K562 (cell line): ENCODE data around the gene ZDHHC8. TPM values are rescaled to one million over a fixed set of nuclear protein-coding genes. Genes with fewer than 3 reads are reported as not detected.

Source experiments
- CREB5 ChIP-seq: fragments of 250-450 bp; sonication (Bioruptor Pico); IDR thresholded peaks from 2 replicates; pipeline ENCODE4 v1.5.0; 2020; ENCODE audit warnings: mild to moderate bottlenecking
- GATA2 ChIP-seq: sonication (generic); formaldehyde crosslinking; IDR thresholded peaks from 2 replicates; pipeline ENCODE4 v1.4.0; 2020; ENCODE audit warnings: mild to moderate bottlenecking, missing genetic modification reagents
- HDGF ChIP-seq: fragments of 450-650 bp; IDR thresholded peaks from 2 replicates; pipeline ENCODE4 v1.6.1; 2016
- HNRNPL ChIP-seq: fragments of 200-400 bp; formaldehyde crosslinking; IDR thresholded peaks from 2 replicates; pipeline ENCODE4 v1.6.1; 2017; ENCODE audit warnings: low read depth, mild to moderate bottlenecking, low read length
- MBD2 ChIP-seq: sonication (generic); IDR thresholded peaks from 2 replicates; pipeline ENCODE4 v1.6.1; 2016; ENCODE audit warnings: low read depth, borderline replicate concordance
- MYNN ChIP-seq, 2 experiments: sonication (generic); formaldehyde crosslinking in 1 of 2; IDR thresholded peaks; 2 replicates each; pipeline versions ENCODE4 v1.5.0 to v1.6.1; 2016 to 2020; ENCODE audit warnings: antibody characterized with exemption in 1 of 2, missing genetic modification reagents in 1 of 2
- RBFOX2 ChIP-seq: fragments of 200-400 bp; formaldehyde crosslinking; IDR thresholded peaks from 2 replicates; pipeline ENCODE4 v1.6.1; 2017; ENCODE audit warnings: low read depth, mild to moderate bottlenecking, low read length, moderate library complexity
- SMARCB1 ChIP-seq: IDR thresholded peaks from 2 replicates; pipeline ENCODE4 v1.6.1; 2011; ENCODE audit warnings: improper control_type of control experiment, low read depth; ENCODE audit not compliant: insufficient read length
- SP1 ChIP-seq: sonication (generic); formaldehyde crosslinking; IDR thresholded peaks from 2 replicates; pipeline ENCODE4 v1.8.1; 2022; ENCODE audit warnings: mild to moderate bottlenecking, missing genetic modification reagents
- SPI1 ChIP-seq: IDR thresholded peaks from 2 replicates; pipeline ENCODE4 v1.6.1; 2011; ENCODE audit warnings: low read depth, low read length, control low read depth, borderline replicate concordance
- ZNF76 ChIP-seq: fragments of 250-450 bp; sonication (Bioruptor Pico); IDR thresholded peaks from 2 replicates; pipeline ENCODE4 v1.4.0; 2020; ENCODE audit warnings: mild to moderate bottlenecking, moderate library complexity, borderline replicate concordance
- polyA plus RNA-seq, 8 experiments: library from polyadenylated mRNA; depleted of rRNA in 4 of 8; stranded (reverse) in 5 of 8; unstranded in 3 of 8; fragments of >200 nt; fragmentation: Nextera tagmentation in 2 of 8; fragmentation: Illumina TruSeq in 1 of 8; extraction: Ambion mirVana in 2 of 8; extraction: Trizol in 1 of 8; gene quantifications; 2 replicates each; pipeline versions ENCODE4 v1.2.1 to v1.2.3, GENCODE V29; 2011 to 2014; ENCODE audit warnings: inconsistent platforms in 1 of 8, missing spikeins in 1 of 8
- total RNA-seq, 7 experiments: library from RNA; depleted of rRNA in 6 of 7; stranded (reverse); fragments of >200 nt in 6 of 7; fragmentation: Illumina TruSeq in 2 of 7; extraction: Trizol in 2 of 7; gene quantifications; 2 replicates each; pipeline versions ENCODE4 v1.2.1 to v1.2.3, GENCODE V29; 2011 to 2021; ENCODE audit warnings: low replicate concordance in 1 of 7
- TF ChIP-seq, protein P1 (sequence below): fragments of 250-450 bp; sonication (Bioruptor Pico); IDR thresholded peaks from 2 replicates; pipeline ENCODE4 v1.5.0; 2021
- TF ChIP-seq, protein P2 (sequence below), 2 experiments: fragments of 450-650 bp in 1 of 2; sonication (generic) in 1 of 2; formaldehyde crosslinking in 1 of 2; IDR thresholded peaks; 2 replicates each; pipeline versions ENCODE4 v1.7.1 to v1.9.0; 2016 to 2022; ENCODE audit warnings: inconsistent platforms in 1 of 2, mild to moderate bottlenecking in 1 of 2, missing genetic modification reagents in 1 of 2
- TF ChIP-seq, protein P3 (sequence below), 3 experiments: IDR thresholded peaks in 2 of 3; conservative IDR thresholded peaks in 1 of 3; 2 replicates each; pipeline ENCODE4 v1.5.1; 2011 to 2012; ENCODE audit warnings: low read length in 3 of 3, mild to moderate bottlenecking in 3 of 3, control low read depth in 2 of 3, improper control_type of control experiment in 1 of 3, inconsistent platforms in 1 of 3, low read depth in 1 of 3, mixed read lengths in 1 of 3, moderate library complexity in 1 of 3; ENCODE audit not compliant: insufficient read depth in 2 of 3

The ZDHHC8 gene
- total and polyA plus RNA-seq, 9 of the 15 experiments (the other 6 are each of a cell fraction or from before 2014, with no cell fraction given): 0.04 to 109 (median 16.4) TPM

GRCh38 chr22:20127318-20127868 is 4.2 kb upstream of the ZDHHC8 start (continued):
- TF ChIP-seq, protein P1, sequence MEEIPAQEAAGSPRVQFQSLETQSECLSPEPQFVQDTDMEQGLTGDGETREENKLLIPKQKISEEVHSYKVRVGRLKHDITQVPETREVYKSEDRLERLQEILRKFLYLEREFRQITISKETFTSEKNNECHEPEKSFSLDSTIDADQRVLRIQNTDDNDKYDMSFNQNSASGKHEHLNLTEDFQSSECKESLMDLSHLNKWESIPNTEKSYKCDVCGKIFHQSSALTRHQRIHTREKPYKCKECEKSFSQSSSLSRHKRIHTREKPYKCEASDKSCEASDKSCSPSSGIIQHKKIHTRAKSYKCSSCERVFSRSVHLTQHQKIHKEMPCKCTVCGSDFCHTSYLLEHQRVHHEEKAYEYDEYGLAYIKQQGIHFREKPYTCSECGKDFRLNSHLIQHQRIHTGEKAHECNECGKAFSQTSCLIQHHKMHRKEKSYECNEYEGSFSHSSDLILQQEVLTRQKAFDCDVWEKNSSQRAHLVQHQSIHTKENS (CRISPR knock-in tag): no peak
- 0 out of 2 replicates have a peak, but pooled peaks have one; percentile 23 for TF ChIP-seq MBD2
- peak; percentile 41; the same call in 1 of the 2 replicates for TF ChIP-seq MYNN (IDR thresholded peaks at IDR 0.05)
- no peak for TF ChIP-seq MYNN (CRISPR knock-in tag; IDR thresholded peaks at IDR 0.05)
- no peak for TF ChIP-seq SPI1
- TF ChIP-seq ZNF76 (CRISPR knock-in tag): no peak
- TF ChIP-seq HNRNPL: peak; percentile 9; the same call in 1 of the 2 replicates
- peak; percentile 71 for TF ChIP-seq RBFOX2
- no peak for TF ChIP-seq GATA2 (CRISPR knock-in tag)
- TF ChIP-seq SMARCB1: no peak
- TF ChIP-seq CREB5 (CRISPR knock-in tag): no peak
- no peak for TF ChIP-seq SP1
- TF ChIP-seq, protein P2, sequence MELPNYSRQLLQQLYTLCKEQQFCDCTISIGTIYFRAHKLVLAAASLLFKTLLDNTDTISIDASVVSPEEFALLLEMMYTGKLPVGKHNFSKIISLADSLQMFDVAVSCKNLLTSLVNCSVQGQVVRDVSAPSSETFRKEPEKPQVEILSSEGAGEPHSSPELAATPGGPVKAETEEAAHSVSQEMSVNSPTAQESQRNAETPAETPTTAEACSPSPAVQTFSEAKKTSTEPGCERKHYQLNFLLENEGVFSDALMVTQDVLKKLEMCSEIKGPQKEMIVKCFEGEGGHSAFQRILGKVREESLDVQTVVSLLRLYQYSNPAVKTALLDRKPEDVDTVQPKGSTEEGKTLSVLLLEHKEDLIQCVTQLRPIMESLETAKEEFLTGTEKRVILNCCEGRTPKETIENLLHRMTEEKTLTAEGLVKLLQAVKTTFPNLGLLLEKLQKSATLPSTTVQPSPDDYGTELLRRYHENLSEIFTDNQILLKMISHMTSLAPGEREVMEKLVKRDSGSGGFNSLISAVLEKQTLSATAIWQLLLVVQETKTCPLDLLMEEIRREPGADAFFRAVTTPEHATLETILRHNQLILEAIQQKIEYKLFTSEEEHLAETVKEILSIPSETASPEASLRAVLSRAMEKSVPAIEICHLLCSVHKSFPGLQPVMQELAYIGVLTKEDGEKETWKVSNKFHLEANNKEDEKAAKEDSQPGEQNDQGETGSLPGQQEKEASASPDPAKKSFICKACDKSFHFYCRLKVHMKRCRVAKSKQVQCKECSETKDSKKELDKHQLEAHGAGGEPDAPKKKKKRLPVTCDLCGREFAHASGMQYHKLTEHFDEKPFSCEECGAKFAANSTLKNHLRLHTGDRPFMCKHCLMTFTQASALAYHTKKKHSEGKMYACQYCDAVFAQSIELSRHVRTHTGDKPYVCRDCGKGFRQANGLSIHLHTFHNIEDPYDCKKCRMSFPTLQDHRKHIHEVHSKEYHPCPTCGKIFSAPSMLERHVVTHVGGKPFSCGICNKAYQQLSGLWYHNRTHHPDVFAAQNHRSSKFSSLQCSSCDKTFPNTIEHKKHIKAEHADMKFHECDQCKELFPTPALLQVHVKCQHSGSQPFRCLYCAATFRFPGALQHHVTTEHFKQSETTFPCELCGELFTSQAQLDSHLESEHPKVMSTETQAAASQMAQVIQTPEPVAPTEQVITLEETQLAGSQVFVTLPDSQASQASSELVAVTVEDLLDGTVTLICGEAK (IDR thresholded peaks at IDR 0.05): no peak
- TF ChIP-seq, protein P2 (CRISPR knock-in tag; IDR thresholded peaks at IDR 0.05): peak; percentile 63; the same call in 1 of the 2 replicates
- TF ChIP-seq HDGF: no peak
- TF ChIP-seq, protein P3, sequence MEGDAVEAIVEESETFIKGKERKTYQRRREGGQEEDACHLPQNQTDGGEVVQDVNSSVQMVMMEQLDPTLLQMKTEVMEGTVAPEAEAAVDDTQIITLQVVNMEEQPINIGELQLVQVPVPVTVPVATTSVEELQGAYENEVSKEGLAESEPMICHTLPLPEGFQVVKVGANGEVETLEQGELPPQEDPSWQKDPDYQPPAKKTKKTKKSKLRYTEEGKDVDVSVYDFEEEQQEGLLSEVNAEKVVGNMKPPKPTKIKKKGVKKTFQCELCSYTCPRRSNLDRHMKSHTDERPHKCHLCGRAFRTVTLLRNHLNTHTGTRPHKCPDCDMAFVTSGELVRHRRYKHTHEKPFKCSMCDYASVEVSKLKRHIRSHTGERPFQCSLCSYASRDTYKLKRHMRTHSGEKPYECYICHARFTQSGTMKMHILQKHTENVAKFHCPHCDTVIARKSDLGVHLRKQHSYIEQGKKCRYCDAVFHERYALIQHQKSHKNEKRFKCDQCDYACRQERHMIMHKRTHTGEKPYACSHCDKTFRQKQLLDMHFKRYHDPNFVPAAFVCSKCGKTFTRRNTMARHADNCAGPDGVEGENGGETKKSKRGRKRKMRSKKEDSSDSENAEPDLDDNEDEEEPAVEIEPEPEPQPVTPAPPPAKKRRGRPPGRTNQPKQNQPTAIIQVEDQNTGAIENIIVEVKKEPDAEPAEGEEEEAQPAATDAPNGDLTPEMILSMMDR (IDR thresholded peaks at IDR 0.05 in 2 of 3, conservative IDR thresholded peaks at IDR 0.05 in 1 of 3; ENCODE audit: insufficient read depth in 2 of 3, low read depth in 1 of 3, low read length in 3 of 3): no peak
